ENCODE results near the gene ISOC2.
A peak's percentile ranks its signal among the peaks of the same experiment; 100 is the strongest.

Gene ISOC2

GRCh38 chr19:55468054-55468393, 6.6 kb upstream of the ISOC2 start:
- H3K36me3 ChIP-seq (ENCODE audit: low read length) = no peaks in the 10 kb centered on the region
- H3K79me2 ChIP-seq (ENCODE audit: insufficient read depth, low read length) = no peaks in the 10 kb centered on the region
- no peak overlapping the region for H3K4me2 ChIP-seq (ENCODE audit: low read depth, low read length, poor library complexity, severe bottlenecking)
- H3K4me3 ChIP-seq (ENCODE audit: insufficient read depth, low read length, poor library complexity, severe bottlenecking) = no peak overlapping the region
- no peaks in the 10 kb centered on the region for H4K20me1 ChIP-seq (ENCODE audit: low read depth, low read length)
- no peaks in the 10 kb centered on the region for H3F3A ChIP-seq (ENCODE audit: insufficient read depth)
- H3K27ac ChIP-seq (ENCODE audit: low read depth, low read length) = no peak overlapping the region
- no peaks in the 10 kb centered on the region for H3K9me2 ChIP-seq (replicated peaks; ENCODE audit: insufficient read depth, low read length)
- H2AFZ ChIP-seq (ENCODE audit: low read depth, low read length, severe bottlenecking) = peak overlapping the region; percentile 15
- H3K27me3 ChIP-seq (ENCODE audit: low read length) = no peaks in the 10 kb centered on the region
- no peak overlapping the region for H3K9ac ChIP-seq (ENCODE audit: low read length)
- TF ChIP-seq CTCF (IDR thresholded peaks at IDR 0.05; ENCODE audit: insufficient read depth, low read length, poor library complexity, severe bottlenecking) (no peak), EZH2phosphoT487 (conservative IDR thresholded peaks at IDR 0.05; ENCODE audit: low read length) (no peak)
- H3K9me3 ChIP-seq (ENCODE audit: insufficient read depth, low read length) = no peaks in the 10 kb centered on the region

DNA sequence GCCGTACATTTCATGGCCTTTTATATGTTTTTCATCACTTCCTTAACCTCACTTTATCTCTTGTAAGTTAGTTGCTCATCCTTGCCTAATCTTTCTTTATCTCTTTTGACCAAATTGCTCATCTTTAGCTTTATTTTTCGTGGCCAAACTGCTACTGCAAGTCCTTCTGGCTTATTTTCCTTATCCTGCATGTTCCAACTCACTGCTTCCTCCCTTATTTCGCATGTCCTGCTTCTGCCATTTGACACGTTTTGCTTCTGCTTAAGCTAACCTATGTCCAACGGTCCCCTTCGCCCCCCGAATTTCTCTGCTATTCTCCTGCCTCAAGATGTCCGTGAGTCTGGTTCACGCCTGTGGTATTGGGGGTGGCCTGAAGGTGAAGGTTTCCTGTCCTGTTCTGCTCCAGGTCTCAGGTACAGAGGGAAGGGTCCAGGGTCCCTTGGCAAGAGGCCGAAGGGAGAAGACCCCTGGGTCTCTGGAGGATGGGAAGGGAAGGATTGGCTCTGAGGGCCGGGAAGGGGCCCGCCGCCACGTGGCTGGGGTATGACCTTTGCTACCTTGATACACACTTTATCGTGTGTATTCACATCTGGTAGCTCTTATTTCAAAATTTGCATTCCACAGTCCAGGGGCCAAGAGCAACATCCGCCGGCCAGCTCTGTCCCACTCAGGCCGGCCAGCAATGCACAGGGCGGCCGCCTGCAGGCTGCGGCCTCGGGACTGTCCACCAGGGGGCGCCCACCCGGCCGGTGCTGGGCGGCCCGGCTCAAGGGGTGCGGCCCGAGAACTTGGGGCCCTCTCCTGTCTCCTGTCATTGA, 6.0 kb upstream of the ISOC2 start:
- Histone ChIP-seq H3K9me2 (replicated peaks; ENCODE audit: insufficient read depth, low read length) (no peaks in the 10 kb centered on the region), H3K4me3 (ENCODE audit: insufficient read depth, low read length, poor library complexity, severe bottlenecking) (no peak overlapping the region), H3K27ac (ENCODE audit: low read depth, low read length) (no peak overlapping the region), H3K9ac (ENCODE audit: low read length) (no peak overlapping the region), H3K4me2 (ENCODE audit: low read depth, low read length, poor library complexity, severe bottlenecking) (no peak overlapping the region), H3F3A (ENCODE audit: insufficient read depth) (no peaks in the 10 kb centered on the region), H3K9me3 (ENCODE audit: insufficient read depth, low read length) (no peaks in the 10 kb centered on the region), H3K27me3 (ENCODE audit: low read length) (no peaks in the 10 kb centered on the region), H3K79me2 (ENCODE audit: insufficient read depth, low read length) (no peaks in the 10 kb centered on the region), H3K36me3 (ENCODE audit: low read length) (no peaks in the 10 kb centered on the region), H4K20me1 (ENCODE audit: low read depth, low read length) (no peaks in the 10 kb centered on the region), H2AFZ (ENCODE audit: low read depth, low read length, severe bottlenecking) (peak overlapping the region; percentile 15)
- TF ChIP-seq CTCF (IDR thresholded peaks at IDR 0.05; ENCODE audit: insufficient read depth, low read length, poor library complexity, severe bottlenecking) = peak; percentile 96
- no peak for TF ChIP-seq EZH2phosphoT487 (conservative IDR thresholded peaks at IDR 0.05; ENCODE audit: low read length)

DNA sequence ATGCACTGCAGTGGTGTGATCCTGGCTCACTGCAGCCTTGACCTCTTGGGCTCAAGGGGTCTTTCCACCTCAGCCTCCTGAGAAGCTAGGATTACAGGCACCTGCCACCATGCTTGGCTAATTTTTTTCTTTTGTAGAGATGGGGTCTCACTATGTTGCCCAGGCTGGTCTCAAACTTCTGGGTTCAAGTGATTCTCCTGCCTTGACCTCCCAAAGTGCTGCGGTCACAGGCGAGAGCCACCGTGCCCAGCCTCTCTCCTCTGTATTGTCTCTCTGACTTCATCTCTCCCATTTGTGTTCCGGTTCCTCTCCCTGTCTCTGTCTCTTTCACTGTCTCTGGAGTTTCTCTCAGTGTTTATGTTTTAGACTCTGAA, 4.8 kb upstream of the ISOC2 start:
- no peaks in the 10 kb centered on the region for H3K36me3 ChIP-seq (ENCODE audit: low read length)
- H3K9ac ChIP-seq (ENCODE audit: low read length) = no peak overlapping the region
- no peaks in the 10 kb centered on the region for H3K79me2 ChIP-seq (ENCODE audit: insufficient read depth, low read length)
- no peaks in the 10 kb centered on the region for H3F3A ChIP-seq (ENCODE audit: insufficient read depth)
- H3K9me2 ChIP-seq (replicated peaks; ENCODE audit: insufficient read depth, low read length) = no peaks in the 10 kb centered on the region
- no peaks in the 10 kb centered on the region for H3K9me3 ChIP-seq (ENCODE audit: insufficient read depth, low read length)
- no peak overlapping the region for H3K4me2 ChIP-seq (ENCODE audit: low read depth, low read length, poor library complexity, severe bottlenecking)
- H3K27ac ChIP-seq (ENCODE audit: low read depth, low read length) = no peak overlapping the region
- TF ChIP-seq EZH2phosphoT487 (conservative IDR thresholded peaks at IDR 0.05; ENCODE audit: low read length) (no peak), CTCF (IDR thresholded peaks at IDR 0.05; ENCODE audit: insufficient read depth, low read length, poor library complexity, severe bottlenecking) (no peak)
- H2AFZ ChIP-seq (ENCODE audit: low read depth, low read length, severe bottlenecking) = no peak overlapping the region
- no peaks in the 10 kb centered on the region for H3K27me3 ChIP-seq (ENCODE audit: low read length)
- H3K4me3 ChIP-seq (ENCODE audit: insufficient read depth, low read length, poor library complexity, severe bottlenecking) = no peak overlapping the region
- no peaks in the 10 kb centered on the region for H4K20me1 ChIP-seq (ENCODE audit: low read depth, low read length)

All from SU-DHL-6 (cell line).